Measurements from ENCODE around the gene HCN4.
A peak's percentile ranks its signal among the peaks of the same experiment; 100 is the strongest.

The HCN4 gene

DNA sequence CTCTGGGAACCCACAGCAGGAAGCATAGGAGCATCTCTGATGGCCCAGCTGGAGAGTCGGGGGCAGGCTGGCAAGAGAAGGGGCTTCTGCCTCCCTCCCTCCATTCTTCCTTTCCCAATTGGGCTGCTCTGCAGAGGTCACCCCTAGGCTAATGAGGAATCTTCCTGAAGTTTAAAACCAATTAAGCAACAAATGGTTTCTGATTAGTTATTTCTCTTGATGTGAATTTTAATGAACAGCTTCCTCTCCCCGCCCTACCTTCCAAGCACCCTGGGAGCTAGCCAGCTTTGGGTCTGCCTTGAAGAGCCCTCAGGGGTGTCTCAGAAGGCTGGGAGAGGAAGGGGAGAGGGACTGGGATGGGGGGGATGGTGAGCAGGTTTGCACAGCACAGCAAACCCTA is 24.6 kb upstream of the HCN4 start:
- Histone ChIP-seq H3K4me2 (ENCODE audit: insufficient read depth, low read length, poor library complexity, severe bottlenecking) (no peak overlapping the region), H2AFZ (ENCODE audit: low read length) (no peak overlapping the region), H2AK5ac (ENCODE audit: low read depth, low read length) (no peak overlapping the region), H3K9ac (ENCODE audit: low read depth, low read length, poor library complexity) (no peak overlapping the region), H2BK12ac (ENCODE audit: low read length) (no peak overlapping the region), H3K4me3 (ENCODE audit: low read length in 2 of 2) (no peak overlapping the region), H3K27ac (replicated peaks; ENCODE audit: low read length) (no peak overlapping the region), H3K36me3 (replicated peaks in 1 of 2; ENCODE audit: control insufficient read depth in 2 of 2, insufficient read depth in 2 of 2, low read length in 2 of 2) (no peaks in the 10 kb centered on the region), H3K23ac (ENCODE audit: low read depth, low read length, poor library complexity) (no peak overlapping the region), H3K9me3 (replicated peaks in 1 of 2; ENCODE audit: control insufficient read depth in 2 of 2, insufficient read depth in 1 of 2, low read depth in 1 of 2, low read length in 2 of 2) (no peaks in the 10 kb centered on the region), H3K79me1 (ENCODE audit: low read depth, low read length) (no peaks in the 10 kb centered on the region), H4K91ac (ENCODE audit: low read depth, low read length, poor library complexity) (no peak overlapping the region), H3K4ac (ENCODE audit: low read length) (no peak overlapping the region), H3K18ac (ENCODE audit: low read length) (no peak overlapping the region), H2BK5ac (ENCODE audit: low read length) (no peak overlapping the region), H3K27me3 (ENCODE audit: control insufficient read depth in 3 of 3, insufficient read depth in 3 of 3, low read depth in 1 of 3, low read length in 3 of 3) (peaks cover 0 to 22% (median 0%) of the 10 kb centered on the region in 3 experiments), H4K8ac (ENCODE audit: low read depth, low read length) (no peak overlapping the region), H3K4me1 (ENCODE audit: control insufficient read depth in 2 of 2, insufficient read depth in 1 of 2, low read depth in 1 of 2, low read length in 2 of 2) (no peaks in the 10 kb centered on the region), H3K14ac (ENCODE audit: low read length) (peak overlapping the region; percentile 4), H2BK120ac (ENCODE audit: low read depth, low read length) (no peak overlapping the region), H2BK15ac (ENCODE audit: low read length) (no peak overlapping the region)
- DNase-seq (ENCODE audit: low spot score), result no peak
- WGBS, 2 donors (ENCODE audit: extremely low coverage in 2 of 2, insufficient read length in 2 of 2, insufficient replicate concordance in 1 of 2), result no CpG with 5 or more reads among the region's 2 CpGs

- no peak overlapping the region for H3K4ac ChIP-seq (ENCODE audit: low read length)
- no peak overlapping the region for H2BK5ac ChIP-seq (ENCODE audit: low read length)
- H3K14ac ChIP-seq (ENCODE audit: low read length), result no peak overlapping the region
- no peak overlapping the region for H3K9ac ChIP-seq (ENCODE audit: low read depth, low read length, poor library complexity)
- no peak for DNase-seq (ENCODE audit: low spot score)
- H3K23ac ChIP-seq (ENCODE audit: low read depth, low read length, poor library complexity), result no peak overlapping the region
- no peak overlapping the region for H3K18ac ChIP-seq (ENCODE audit: low read length)
- H3K4me2 ChIP-seq (ENCODE audit: insufficient read depth, low read length, poor library complexity, severe bottlenecking), result no peak overlapping the region
- no peak overlapping the region for H4K91ac ChIP-seq (ENCODE audit: low read depth, low read length, poor library complexity)
- H3K36me3 ChIP-seq (replicated peaks in 1 of 2; ENCODE audit: control insufficient read depth in 2 of 2, insufficient read depth in 2 of 2, low read length in 2 of 2), result no peaks in the 10 kb centered on the region
- H3K27ac ChIP-seq (replicated peaks; ENCODE audit: low read length), result no peak overlapping the region
- H3K79me1 ChIP-seq (ENCODE audit: low read depth, low read length), result no peaks in the 10 kb centered on the region
- H3K4me1 ChIP-seq (ENCODE audit: control insufficient read depth in 2 of 2, insufficient read depth in 1 of 2, low read depth in 1 of 2, low read length in 2 of 2), result no peaks in the 10 kb centered on the region
- peaks cover 0 to 31% (median 0%) of the 10 kb centered on the region in 3 experiments for H3K27me3 ChIP-seq (ENCODE audit: control insufficient read depth in 3 of 3, insufficient read depth in 3 of 3, low read depth in 1 of 3, low read length in 3 of 3)
- no peak overlapping the region for H2BK12ac ChIP-seq (ENCODE audit: low read length)
- H2BK15ac ChIP-seq (ENCODE audit: low read length), result no peak overlapping the region
- H2BK120ac ChIP-seq (ENCODE audit: low read depth, low read length), result no peak overlapping the region
- no peak overlapping the region for H2AK5ac ChIP-seq (ENCODE audit: low read depth, low read length)
- H2AFZ ChIP-seq (ENCODE audit: low read length), result no peak overlapping the region
- H3K9me3 ChIP-seq (replicated peaks in 1 of 2; ENCODE audit: control insufficient read depth in 2 of 2, insufficient read depth in 1 of 2, low read depth in 1 of 2, low read length in 2 of 2), result no peaks in the 10 kb centered on the region
- no peak overlapping the region for H3K4me3 ChIP-seq (ENCODE audit: low read length in 2 of 2)
- WGBS, 2 donors (ENCODE audit: extremely low coverage in 2 of 2, insufficient read length in 2 of 2, insufficient replicate concordance in 1 of 2), result no CpG with 5 or more reads among the region's 2 CpGs
- H4K8ac ChIP-seq (ENCODE audit: low read depth, low read length), result no peak overlapping the region
These were observed 23.3 kb upstream of the HCN4 start for GRCh38 chr15:73392025-73392424.

- H3K4me1 ChIP-seq (ENCODE audit: control insufficient read depth in 2 of 2, insufficient read depth in 1 of 2, low read depth in 1 of 2, low read length in 2 of 2), result no peaks in the 10 kb centered on the region
- no peak overlapping the region for H2BK5ac ChIP-seq (ENCODE audit: low read length)
- no peak overlapping the region for H3K4me3 ChIP-seq (ENCODE audit: low read length in 2 of 2)
- H4K91ac ChIP-seq (ENCODE audit: low read depth, low read length, poor library complexity), result no peak overlapping the region
- no CpG with 5 or more reads among the region's 7 CpGs for WGBS, 2 donors (ENCODE audit: extremely low coverage in 2 of 2, insufficient read length in 2 of 2, insufficient replicate concordance in 1 of 2)
- H2BK12ac ChIP-seq (ENCODE audit: low read length), result no peak overlapping the region
- H3K9me3 ChIP-seq (replicated peaks in 1 of 2; ENCODE audit: control insufficient read depth in 2 of 2, insufficient read depth in 1 of 2, low read depth in 1 of 2, low read length in 2 of 2), result no peaks in the 10 kb centered on the region
- DNase-seq (ENCODE audit: low spot score), result no peak
- H3K23ac ChIP-seq (ENCODE audit: low read depth, low read length, poor library complexity), result no peak overlapping the region
- H4K8ac ChIP-seq (ENCODE audit: low read depth, low read length), result no peak overlapping the region
- H3K9ac ChIP-seq (ENCODE audit: low read depth, low read length, poor library complexity), result no peak overlapping the region
- H2BK15ac ChIP-seq (ENCODE audit: low read length), result no peak overlapping the region
- H2AK5ac ChIP-seq (ENCODE audit: low read depth, low read length), result no peak overlapping the region
- no peak overlapping the region for H3K27ac ChIP-seq (replicated peaks; ENCODE audit: low read length)
- no peaks in the 10 kb centered on the region for H3K79me1 ChIP-seq (ENCODE audit: low read depth, low read length)
- peaks cover 0 to 33% (median 0%) of the 10 kb centered on the region in 3 experiments for H3K27me3 ChIP-seq (ENCODE audit: control insufficient read depth in 3 of 3, insufficient read depth in 3 of 3, low read depth in 1 of 3, low read length in 3 of 3)
- no peak overlapping the region for H3K14ac ChIP-seq (ENCODE audit: low read length)
- no peak overlapping the region for H3K4me2 ChIP-seq (ENCODE audit: insufficient read depth, low read length, poor library complexity, severe bottlenecking)
- H3K36me3 ChIP-seq (replicated peaks in 1 of 2; ENCODE audit: control insufficient read depth in 2 of 2, insufficient read depth in 2 of 2, low read length in 2 of 2), result no peaks in the 10 kb centered on the region
- H2AFZ ChIP-seq (ENCODE audit: low read length), result no peak overlapping the region
- no peak overlapping the region for H3K4ac ChIP-seq (ENCODE audit: low read length)
- no peak overlapping the region for H2BK120ac ChIP-seq (ENCODE audit: low read depth, low read length)
- no peak overlapping the region for H3K18ac ChIP-seq (ENCODE audit: low read length)
These were observed 22.5 kb upstream of the HCN4 start for GRCh38 chr15:73391128-73391872.

- no peak overlapping the region for H3K9ac ChIP-seq (ENCODE audit: low read depth, low read length, poor library complexity)
These were observed 21.3 kb upstream of the HCN4 start for GRCh38 chr15:73389971-73390544.

More at GRCh38 chr15:73389971-73390544, 21.3 kb upstream of the HCN4 start:
- Histone ChIP-seq H4K8ac (ENCODE audit: low read depth, low read length) (no peak overlapping the region), H3K14ac (ENCODE audit: low read length) (no peak overlapping the region), H3K36me3 (replicated peaks in 1 of 2; ENCODE audit: control insufficient read depth in 2 of 2, insufficient read depth in 2 of 2, low read length in 2 of 2) (no peaks in the 10 kb centered on the region), H3K27ac (replicated peaks; ENCODE audit: low read length) (no peak overlapping the region), H2BK5ac (ENCODE audit: low read length) (no peak overlapping the region), H3K4me1 (ENCODE audit: control insufficient read depth in 2 of 2, insufficient read depth in 1 of 2, low read depth in 1 of 2, low read length in 2 of 2) (no peaks in the 10 kb centered on the region), H3K4me2 (ENCODE audit: insufficient read depth, low read length, poor library complexity, severe bottlenecking) (no peak overlapping the region), H2AK5ac (ENCODE audit: low read depth, low read length) (no peak overlapping the region), H4K91ac (ENCODE audit: low read depth, low read length, poor library complexity) (no peak overlapping the region), H2BK120ac (ENCODE audit: low read depth, low read length) (no peak overlapping the region), H3K9me3 (replicated peaks in 1 of 2; ENCODE audit: control insufficient read depth in 2 of 2, insufficient read depth in 1 of 2, low read depth in 1 of 2, low read length in 2 of 2) (no peaks in the 10 kb centered on the region), H3K4me3 (ENCODE audit: low read length in 2 of 2) (no peak overlapping the region), H2BK12ac (ENCODE audit: low read length) (no peak overlapping the region), H3K23ac (ENCODE audit: low read depth, low read length, poor library complexity) (no peak overlapping the region), H3K4ac (ENCODE audit: low read length) (no peak overlapping the region), H3K79me1 (ENCODE audit: low read depth, low read length) (no peaks in the 10 kb centered on the region), H3K27me3 (ENCODE audit: control insufficient read depth in 3 of 3, insufficient read depth in 3 of 3, low read depth in 1 of 3, low read length in 3 of 3) (peaks cover 0 to 45% (median 2%) of the 10 kb centered on the region in 3 experiments), H2BK15ac (ENCODE audit: low read length) (no peak overlapping the region), H3K18ac (ENCODE audit: low read length) (no peak overlapping the region), H2AFZ (ENCODE audit: low read length) (no peak overlapping the region)
- no peak for DNase-seq (ENCODE audit: low spot score)
- no CpG with 5 or more reads among the region's 2 CpGs for WGBS, 2 donors (ENCODE audit: extremely low coverage in 2 of 2, insufficient read length in 2 of 2, insufficient replicate concordance in 1 of 2)
